LNCAP (cell line): ENCODE measurements around the gene CYBC1.

Experiments used
- TF ChIP-seq, protein P1 (sequence below): fragments of 450-650 bp; IDR thresholded peaks from 2 replicates; pipeline ENCODE4 v1.5.1; 2017; ENCODE audit warnings: mild to moderate bottlenecking

The CYBC1 gene

DNA sequence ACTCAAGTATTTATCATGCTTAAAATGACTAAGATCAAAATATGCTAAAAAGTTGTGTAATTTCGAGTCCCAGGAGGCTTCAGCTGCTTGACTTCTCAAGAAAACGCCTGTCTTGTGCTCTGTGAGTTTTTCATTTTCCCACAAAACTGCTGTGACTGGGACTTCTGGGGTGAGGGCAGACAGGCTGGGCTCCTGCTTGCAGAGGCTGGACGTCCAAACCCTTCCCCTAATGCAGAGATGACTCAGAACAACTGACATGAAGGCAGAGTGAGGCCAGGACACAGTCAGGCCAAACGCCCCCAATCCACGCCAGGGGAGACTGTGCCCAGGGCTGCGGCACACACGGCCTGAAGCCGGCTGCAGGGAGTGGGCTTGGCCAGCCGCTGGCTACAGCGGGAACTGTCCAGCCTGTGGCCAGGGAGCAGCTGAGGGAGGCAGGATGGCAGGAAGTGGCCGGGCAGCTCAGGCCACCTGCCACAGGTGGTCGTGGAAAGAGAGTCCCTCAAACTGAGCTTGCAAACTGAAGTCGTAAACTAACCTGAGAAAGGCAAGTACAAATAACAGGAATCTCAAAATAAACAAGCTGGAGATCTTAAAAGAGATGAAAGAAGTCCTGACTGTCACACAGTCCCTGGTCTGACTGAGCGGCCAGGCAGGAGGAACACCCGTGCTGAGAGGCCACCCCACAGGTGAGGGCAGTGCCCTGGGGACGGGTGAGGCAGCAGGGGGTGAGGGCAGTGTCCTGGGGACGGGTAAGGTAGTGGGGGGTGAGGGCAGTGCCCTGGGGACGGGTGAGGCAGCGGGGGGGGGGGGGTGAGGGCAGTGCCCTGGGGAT is 53.7 kb downstream of the CYBC1 start:
- TF ChIP-seq, protein P1, sequence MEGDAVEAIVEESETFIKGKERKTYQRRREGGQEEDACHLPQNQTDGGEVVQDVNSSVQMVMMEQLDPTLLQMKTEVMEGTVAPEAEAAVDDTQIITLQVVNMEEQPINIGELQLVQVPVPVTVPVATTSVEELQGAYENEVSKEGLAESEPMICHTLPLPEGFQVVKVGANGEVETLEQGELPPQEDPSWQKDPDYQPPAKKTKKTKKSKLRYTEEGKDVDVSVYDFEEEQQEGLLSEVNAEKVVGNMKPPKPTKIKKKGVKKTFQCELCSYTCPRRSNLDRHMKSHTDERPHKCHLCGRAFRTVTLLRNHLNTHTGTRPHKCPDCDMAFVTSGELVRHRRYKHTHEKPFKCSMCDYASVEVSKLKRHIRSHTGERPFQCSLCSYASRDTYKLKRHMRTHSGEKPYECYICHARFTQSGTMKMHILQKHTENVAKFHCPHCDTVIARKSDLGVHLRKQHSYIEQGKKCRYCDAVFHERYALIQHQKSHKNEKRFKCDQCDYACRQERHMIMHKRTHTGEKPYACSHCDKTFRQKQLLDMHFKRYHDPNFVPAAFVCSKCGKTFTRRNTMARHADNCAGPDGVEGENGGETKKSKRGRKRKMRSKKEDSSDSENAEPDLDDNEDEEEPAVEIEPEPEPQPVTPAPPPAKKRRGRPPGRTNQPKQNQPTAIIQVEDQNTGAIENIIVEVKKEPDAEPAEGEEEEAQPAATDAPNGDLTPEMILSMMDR: no peak

DNA sequence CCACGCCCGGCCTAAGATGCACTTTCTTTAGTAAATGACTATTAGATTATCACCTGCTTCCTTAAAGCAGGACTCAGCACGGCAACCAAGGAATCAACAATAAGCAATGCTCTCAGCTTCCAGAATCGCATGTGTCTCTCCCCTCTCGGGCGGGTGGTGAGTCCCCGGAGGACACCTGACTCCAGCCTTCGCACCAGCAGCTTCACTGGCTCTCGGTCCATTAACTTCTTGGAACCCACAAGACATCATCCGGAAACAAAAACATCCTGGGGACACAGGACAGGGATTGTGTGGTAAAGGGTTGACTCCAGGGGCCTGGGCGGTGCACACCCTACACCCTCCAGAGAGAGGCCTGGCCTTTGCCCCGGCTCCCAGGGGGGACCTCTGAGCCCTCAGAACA is 56.3 kb downstream of the CYBC1 start:
- TF ChIP-seq, protein P1: no peak

DNA sequence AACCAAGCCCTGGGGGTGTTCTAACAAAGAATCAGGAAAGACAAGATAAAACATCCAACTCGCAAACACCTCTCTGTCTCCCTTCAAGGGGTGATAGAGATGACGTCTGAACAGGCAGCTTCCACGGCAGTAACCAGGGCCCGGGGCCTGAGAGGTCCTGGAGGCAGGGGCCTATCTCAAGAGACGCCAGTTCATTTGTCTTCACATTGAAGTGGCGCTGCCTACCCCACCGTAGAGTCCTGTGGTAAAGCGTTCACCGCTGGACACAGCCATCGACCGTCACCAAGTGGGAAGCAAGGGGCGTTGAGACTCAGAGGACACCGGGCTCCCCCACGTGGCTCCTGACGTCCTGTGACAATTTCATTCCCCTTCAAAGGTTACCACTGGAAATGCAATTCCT is 57.6 kb downstream of the CYBC1 start:
- TF ChIP-seq, protein P1: no peak
